DND-41 (cell line): ENCODE data around the gene UPP2.

Experiments used
- EZH2 ChIP-seq: IDR thresholded peaks from 3 replicates; pipeline ENCODE4 v1.6.1; 2012; ENCODE audit warnings: borderline replicate concordance, low read depth, mild to moderate bottlenecking, moderate library complexity, low read length, inconsistent platforms; ENCODE audit not compliant: severe bottlenecking
- TF ChIP-seq, protein P1 (sequence below): IDR thresholded peaks from 2 replicates; pipeline ENCODE4 v1.5.1; 2012; ENCODE audit warnings: borderline replicate concordance, low read length, moderate library complexity, mild to moderate bottlenecking; ENCODE audit not compliant: poor library complexity, severe bottlenecking; ENCODE audit errors: extremely low read depth

DNA sequence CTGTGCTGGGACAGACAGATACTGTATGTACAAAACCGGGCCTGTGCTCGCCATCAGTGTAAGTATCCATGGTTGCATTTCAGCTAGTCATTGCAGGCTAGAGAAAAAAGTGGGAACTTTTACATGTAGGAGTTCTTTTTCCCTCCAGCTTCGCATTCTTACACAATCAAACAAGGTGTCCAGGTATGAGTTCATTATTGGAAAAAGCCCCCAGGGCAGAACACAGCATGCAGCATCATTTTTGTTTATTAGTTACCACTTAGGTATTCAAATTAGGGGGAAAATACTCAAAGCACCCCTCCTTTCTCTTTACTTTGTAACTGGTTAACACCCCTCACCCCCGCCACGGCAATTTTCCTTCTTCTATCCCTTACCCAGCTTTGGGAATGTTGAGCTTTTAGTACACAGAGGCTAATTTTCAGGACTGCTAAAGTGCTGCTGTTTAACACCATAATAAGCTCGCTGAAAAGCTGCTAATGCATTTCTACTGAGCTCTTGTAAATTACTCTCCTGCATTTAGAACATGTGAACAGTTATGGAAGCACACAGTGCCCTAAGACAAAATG lies 13.6 kb downstream of the UPP2 start:
- TF ChIP-seq, protein P1, sequence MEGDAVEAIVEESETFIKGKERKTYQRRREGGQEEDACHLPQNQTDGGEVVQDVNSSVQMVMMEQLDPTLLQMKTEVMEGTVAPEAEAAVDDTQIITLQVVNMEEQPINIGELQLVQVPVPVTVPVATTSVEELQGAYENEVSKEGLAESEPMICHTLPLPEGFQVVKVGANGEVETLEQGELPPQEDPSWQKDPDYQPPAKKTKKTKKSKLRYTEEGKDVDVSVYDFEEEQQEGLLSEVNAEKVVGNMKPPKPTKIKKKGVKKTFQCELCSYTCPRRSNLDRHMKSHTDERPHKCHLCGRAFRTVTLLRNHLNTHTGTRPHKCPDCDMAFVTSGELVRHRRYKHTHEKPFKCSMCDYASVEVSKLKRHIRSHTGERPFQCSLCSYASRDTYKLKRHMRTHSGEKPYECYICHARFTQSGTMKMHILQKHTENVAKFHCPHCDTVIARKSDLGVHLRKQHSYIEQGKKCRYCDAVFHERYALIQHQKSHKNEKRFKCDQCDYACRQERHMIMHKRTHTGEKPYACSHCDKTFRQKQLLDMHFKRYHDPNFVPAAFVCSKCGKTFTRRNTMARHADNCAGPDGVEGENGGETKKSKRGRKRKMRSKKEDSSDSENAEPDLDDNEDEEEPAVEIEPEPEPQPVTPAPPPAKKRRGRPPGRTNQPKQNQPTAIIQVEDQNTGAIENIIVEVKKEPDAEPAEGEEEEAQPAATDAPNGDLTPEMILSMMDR = no peak
- TF ChIP-seq EZH2 = no peak
